ENCODE data around the gene OSBPL9. TPM values are rescaled to one million over a fixed set of nuclear protein-coding genes. Genes with fewer than 3 reads are reported as not detected.

Gene OSBPL9
- total and polyA plus RNA-seq, 2 donors (not counting 1 experiment from before 2014, with no cell fraction given), result 23.1 to 59.6 TPM

GRCh38 chr1:51627672-51628071 is 10.8 kb downstream of the OSBPL9 start:
- intact Hi-C loops (cut with micrococcal nuclease), result loop anchor here (1.0 kb wide), 1 partner anchor 142 kb away; no protein-coding TSS in a partner anchor
- Histone ChIP-seq H3K4me1 (ENCODE audit: control insufficient read depth in 2 of 2, insufficient read depth in 2 of 2, low read length in 2 of 2) (no peaks in the 10 kb centered on the region), H3K27ac (ENCODE audit: low read length in 2 of 2) (no peak overlapping the region), H3K4me2 (replicated peaks; ENCODE audit: low read depth, low read length, poor library complexity, severe bottlenecking) (no peak overlapping the region), H3K4me3 (ENCODE audit: control extremely low read depth in 1 of 5, extremely low read depth in 1 of 5, insufficient read depth in 1 of 5, low read depth in 2 of 5, low read length in 4 of 5) (no peak overlapping the region), H3K9ac (ENCODE audit: low read length) (no peak overlapping the region), H3K9me3 (ENCODE audit: control extremely low read depth in 1 of 3, control insufficient read depth in 2 of 3, insufficient read depth in 1 of 3, low read length in 2 of 3) (no peaks in the 10 kb centered on the region), H3K36me3 (replicated peaks in 1 of 2; ENCODE audit: control extremely low read depth in 1 of 2, control insufficient read depth in 1 of 2, extremely low read depth in 1 of 2, insufficient read depth in 2 of 2, low read length in 1 of 2) (no peaks in the 10 kb centered on the region), H4K20me1 (ENCODE audit: control insufficient read depth, insufficient read depth, low read length, poor library complexity, severe bottlenecking) (peaks cover 19% of the 10 kb centered on the region), H3K27me3 (replicated peaks in 1 of 4; ENCODE audit: control extremely low read depth in 1 of 4, control insufficient read depth in 3 of 4, insufficient read depth in 4 of 4, low read length in 3 of 4) (no peaks in the 10 kb centered on the region), H2AFZ (ENCODE audit: insufficient read depth, low read depth, low read length, poor library complexity, severe bottlenecking) (no peak overlapping the region), H3K79me2 (ENCODE audit: control insufficient read depth, insufficient read depth, low read length) (peaks cover 84% of the 10 kb centered on the region)
- DNase-seq (peak; percentile 18), ATAC-seq (ENCODE audit: low read depth) (no peak)
- Mint-ChIP-seq H3K4me1 (peaks cover 9% of the 10 kb centered on the region), H3K9me3 (ENCODE audit: insufficient read depth) (no peaks in the 10 kb centered on the region), H3K27me3 (no peaks in the 10 kb centered on the region), H3K27ac (no peak overlapping the region), H3K4me3 (no peak overlapping the region)
- TF ChIP-seq, protein P1, sequence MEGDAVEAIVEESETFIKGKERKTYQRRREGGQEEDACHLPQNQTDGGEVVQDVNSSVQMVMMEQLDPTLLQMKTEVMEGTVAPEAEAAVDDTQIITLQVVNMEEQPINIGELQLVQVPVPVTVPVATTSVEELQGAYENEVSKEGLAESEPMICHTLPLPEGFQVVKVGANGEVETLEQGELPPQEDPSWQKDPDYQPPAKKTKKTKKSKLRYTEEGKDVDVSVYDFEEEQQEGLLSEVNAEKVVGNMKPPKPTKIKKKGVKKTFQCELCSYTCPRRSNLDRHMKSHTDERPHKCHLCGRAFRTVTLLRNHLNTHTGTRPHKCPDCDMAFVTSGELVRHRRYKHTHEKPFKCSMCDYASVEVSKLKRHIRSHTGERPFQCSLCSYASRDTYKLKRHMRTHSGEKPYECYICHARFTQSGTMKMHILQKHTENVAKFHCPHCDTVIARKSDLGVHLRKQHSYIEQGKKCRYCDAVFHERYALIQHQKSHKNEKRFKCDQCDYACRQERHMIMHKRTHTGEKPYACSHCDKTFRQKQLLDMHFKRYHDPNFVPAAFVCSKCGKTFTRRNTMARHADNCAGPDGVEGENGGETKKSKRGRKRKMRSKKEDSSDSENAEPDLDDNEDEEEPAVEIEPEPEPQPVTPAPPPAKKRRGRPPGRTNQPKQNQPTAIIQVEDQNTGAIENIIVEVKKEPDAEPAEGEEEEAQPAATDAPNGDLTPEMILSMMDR (IDR thresholded peaks at IDR 0.05), result peak; percentile 27
- no peak for TF ChIP-seq EZH2 (IDR thresholded peaks at IDR 0.05; ENCODE audit: borderline replicate concordance, insufficient read depth, low read depth, low read length, poor library complexity, severe bottlenecking)
- WGBS (ENCODE audit: insufficient coverage), result no CpG with 5 or more reads among the region's 2 CpGs
- POLR2A ChIA-PET, result no interaction called here
- CTCF ChIA-PET, result interaction anchor here (1.6 to 2.8 kb wide), 2 partner anchors 92 to 141 kb away, joined by 3 to 21 read pairs; no protein-coding TSS in a partner anchor

DNA sequence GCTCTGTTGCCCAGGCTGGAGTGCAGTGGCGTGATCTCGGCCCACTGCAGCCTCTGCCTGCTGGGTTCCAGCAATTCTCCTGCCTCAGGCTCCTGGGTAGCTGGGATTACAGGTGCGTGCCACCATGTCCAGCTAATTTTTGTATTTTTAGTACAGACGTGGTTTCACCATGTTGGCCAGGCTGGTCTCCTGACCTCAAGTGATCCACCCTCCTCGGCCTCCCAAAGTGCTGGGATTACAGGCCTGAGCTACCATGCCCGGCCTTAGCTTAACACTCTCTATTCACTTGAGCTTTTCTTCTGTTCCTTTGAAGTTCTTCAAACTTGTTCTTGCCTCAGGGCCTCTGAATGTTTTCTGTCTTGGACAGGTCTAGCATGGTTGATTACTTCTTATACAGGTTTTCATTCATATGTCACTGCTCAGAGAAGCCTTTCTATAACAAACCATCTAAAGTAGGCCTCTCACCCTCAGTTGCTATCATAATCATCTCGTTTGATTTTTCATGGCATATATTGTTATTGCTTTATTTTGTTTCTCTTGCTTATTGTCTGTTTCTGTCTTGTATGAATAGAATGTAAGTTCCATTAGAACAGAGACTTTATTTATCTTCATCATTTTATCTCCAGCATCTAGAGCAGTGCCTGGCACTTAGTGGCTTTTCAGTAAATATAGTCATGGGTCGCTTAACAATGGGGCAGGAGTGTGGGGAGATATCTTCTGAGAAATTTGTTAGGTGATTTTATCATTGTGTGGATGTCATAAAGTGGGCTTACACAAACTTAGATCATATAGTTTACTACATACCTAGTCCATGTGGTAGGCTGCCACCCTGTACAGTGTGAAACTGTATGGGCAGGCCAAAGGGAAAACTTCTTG is 12.1 kb downstream of the OSBPL9 start:
- WGBS (ENCODE audit: insufficient coverage), result 98% methylated on average over 5 of the region's 8 CpGs
- Histone ChIP-seq H3K4me3 (ENCODE audit: control extremely low read depth in 1 of 5, extremely low read depth in 1 of 5, insufficient read depth in 1 of 5, low read depth in 2 of 5, low read length in 4 of 5) (no peak overlapping the region), H3K79me2 (ENCODE audit: control insufficient read depth, insufficient read depth, low read length) (peaks cover 85% of the 10 kb centered on the region), H2AFZ (ENCODE audit: insufficient read depth, low read depth, low read length, poor library complexity, severe bottlenecking) (no peak overlapping the region), H3K9ac (ENCODE audit: low read length) (no peak overlapping the region), H4K20me1 (ENCODE audit: control insufficient read depth, insufficient read depth, low read length, poor library complexity, severe bottlenecking) (peaks cover 19% of the 10 kb centered on the region), H3K27me3 (replicated peaks in 1 of 4; ENCODE audit: control extremely low read depth in 1 of 4, control insufficient read depth in 3 of 4, insufficient read depth in 4 of 4, low read length in 3 of 4) (no peaks in the 10 kb centered on the region), H3K36me3 (replicated peaks in 1 of 2; ENCODE audit: control extremely low read depth in 1 of 2, control insufficient read depth in 1 of 2, extremely low read depth in 1 of 2, insufficient read depth in 2 of 2, low read length in 1 of 2) (no peaks in the 10 kb centered on the region), H3K4me1 (ENCODE audit: control insufficient read depth in 2 of 2, insufficient read depth in 2 of 2, low read length in 2 of 2) (no peaks in the 10 kb centered on the region), H3K4me2 (replicated peaks; ENCODE audit: low read depth, low read length, poor library complexity, severe bottlenecking) (no peak overlapping the region), H3K9me3 (ENCODE audit: control extremely low read depth in 1 of 3, control insufficient read depth in 2 of 3, insufficient read depth in 1 of 3, low read length in 2 of 3) (no peaks in the 10 kb centered on the region), H3K27ac (ENCODE audit: low read length in 2 of 2) (no peak overlapping the region)
- POLR2A ChIA-PET, result no interaction called here
- no peak for TF ChIP-seq EZH2 (IDR thresholded peaks at IDR 0.05; ENCODE audit: borderline replicate concordance, insufficient read depth, low read depth, low read length, poor library complexity, severe bottlenecking)
- TF ChIP-seq, protein P1 (IDR thresholded peaks at IDR 0.05), result no peak
- intact Hi-C loops (cut with micrococcal nuclease), result no loop called here
- H3K4me3 Mint-ChIP-seq, result no peak overlapping the region
- no peak for ATAC-seq (ENCODE audit: low read depth)
- no peak overlapping the region for H3K27ac Mint-ChIP-seq
- no peaks in the 10 kb centered on the region for H3K27me3 Mint-ChIP-seq
- CTCF ChIA-PET, result interaction anchor here (1.6 to 2.8 kb wide), 2 partner anchors 94 to 140 kb away, joined by 3 to 21 read pairs; no protein-coding TSS in a partner anchor
- no peaks in the 10 kb centered on the region for H3K9me3 Mint-ChIP-seq (ENCODE audit: insufficient read depth)
- peaks cover 4% of the 10 kb centered on the region for H3K4me1 Mint-ChIP-seq
- DNase-seq, result no peak

Measured in B cell (primary cell).